Mucosa of rectum (tissue), 2 donors: ENCODE data around the gene SGK2.

Experiments used
- H3K27ac ChIP-seq, 2 donors: one replicate each; pipeline ENCODE4 v1.7.0; 2013; ENCODE audit warnings: inconsistent platforms in 2 of 2, low read depth in 2 of 2, low read length in 2 of 2
- H3K27me3 ChIP-seq, 2 donors: one replicate each; pipeline ENCODE4 v1.7.0; 2013; ENCODE audit warnings: low read length in 2 of 2; ENCODE audit not compliant: control insufficient read depth in 2 of 2, insufficient read depth in 2 of 2
- H3K36me3 ChIP-seq, 2 donors: one replicate each; pipeline ENCODE4 v1.7.0; 2013; ENCODE audit warnings: low read length in 2 of 2; ENCODE audit not compliant: control insufficient read depth in 2 of 2, insufficient read depth in 2 of 2
- H3K4me1 ChIP-seq, 2 donors: one replicate each; pipeline ENCODE4 v1.7.0; 2013; ENCODE audit warnings: low read length in 2 of 2, mild to moderate bottlenecking in 1 of 2; ENCODE audit not compliant: control insufficient read depth in 2 of 2, insufficient read depth in 2 of 2
- H3K4me3 ChIP-seq, 2 donors: one replicate each; pipeline ENCODE4 v1.7.0; 2013; ENCODE audit warnings: low read length in 2 of 2
- H3K9ac ChIP-seq, 2 donors: one replicate each; pipeline ENCODE4 v1.7.0; 2013; ENCODE audit warnings: low read length in 2 of 2, low read depth in 1 of 2, mild to moderate bottlenecking in 1 of 2
- H3K9me3 ChIP-seq, 2 donors: one replicate each; pipeline ENCODE4 v1.7.0; 2013; ENCODE audit warnings: low read length in 2 of 2; ENCODE audit not compliant: control insufficient read depth in 2 of 2
- donor health status: healthy.
- donor health status: Normal muscosa, but diverticular disease.

The SGK2 gene

GRCh38 chr20:43571310-43571709 lies 12.5 kb downstream of the SGK2 start:
- Histone ChIP-seq H3K4me1 (peaks cover 15 to 19% of the 10 kb centered on the region in 2 donors), H3K4me3 (no peak overlapping the region), H3K9me3 (no peaks in the 10 kb centered on the region), H3K27ac (no peak overlapping the region), H3K27me3 (no peaks in the 10 kb centered on the region), H3K36me3 (peaks cover 48 to 51% of the 10 kb centered on the region in 2 donors), H3K9ac (no peak overlapping the region)

- H3K4me3 ChIP-seq = no peak overlapping the region
- H3K4me1 ChIP-seq = peaks cover 15 to 19% of the 10 kb centered on the region in 2 donors
- no peak overlapping the region for H3K27ac ChIP-seq
- H3K9me3 ChIP-seq = no peaks in the 10 kb centered on the region
- no peak overlapping the region for H3K9ac ChIP-seq
- no peaks in the 10 kb centered on the region for H3K27me3 ChIP-seq
- peaks cover 49 to 51% of the 10 kb centered on the region in 2 donors for H3K36me3 ChIP-seq
These were observed 12.9 kb downstream of the SGK2 start for GRCh38 chr20:43571771-43572170.

- no peak overlapping the region for H3K4me3 ChIP-seq
- H3K36me3 ChIP-seq = peaks cover 43 to 51% of the 10 kb centered on the region in 2 donors
These were observed 14.1 kb downstream of the SGK2 start for GRCh38 chr20:43572891-43573290.

GRCh38 chr20:43576108-43576507 lies 17.3 kb downstream of the SGK2 start:
- no peak overlapping the region for H3K4me3 ChIP-seq
- H3K27ac ChIP-seq = no peak overlapping the region
- peaks cover 28 to 34% of the 10 kb centered on the region in 2 donors for H3K36me3 ChIP-seq

More at GRCh38 chr20:43572891-43573290, 14.1 kb downstream of the SGK2 start:
- Histone ChIP-seq H3K27ac (no peak overlapping the region), H3K27me3 (no peaks in the 10 kb centered on the region), H3K9me3 (no peaks in the 10 kb centered on the region), H3K4me1 (peaks cover 15 to 19% of the 10 kb centered on the region in 2 donors), H3K9ac (no peak overlapping the region)

GRCh38 chr20:43579861-43580793 lies 21.3 kb downstream of the SGK2 start:
- peaks cover 24 to 32% of the 10 kb centered on the region in 2 donors for H3K36me3 ChIP-seq
- H3K27ac ChIP-seq = peak overlapping the region; percentile 83 to 86
- H3K4me1 ChIP-seq = peaks cover 8 to 10% of the 10 kb centered on the region in 2 donors

More at GRCh38 chr20:43576108-43576507, 17.3 kb downstream of the SGK2 start:
- H3K4me1 ChIP-seq = peaks cover 8 to 10% of the 10 kb centered on the region in 2 donors
- H3K9me3 ChIP-seq = no peaks in the 10 kb centered on the region
- no peaks in the 10 kb centered on the region for H3K27me3 ChIP-seq
- no peak overlapping the region for H3K9ac ChIP-seq

GRCh38 chr20:43583133-43583864 lies 24.5 kb downstream of the SGK2 start:
- Histone ChIP-seq H3K36me3 (peaks cover 21 to 30% of the 10 kb centered on the region in 2 donors), H3K4me1 (peaks cover 8 to 10% of the 10 kb centered on the region in 2 donors), H3K27ac (no peak overlapping the region), H3K9ac (no peak overlapping the region), H3K9me3 (no peaks in the 10 kb centered on the region), H3K27me3 (no peaks in the 10 kb centered on the region), H3K4me3 (no peak overlapping the region)

More at GRCh38 chr20:43579861-43580793, 21.3 kb downstream of the SGK2 start:
- H3K4me3 ChIP-seq = peak overlapping the region in 1 of 2 donors; percentile 3
- H3K9me3 ChIP-seq = no peaks in the 10 kb centered on the region
- H3K9ac ChIP-seq = peak overlapping the region; percentile 24 to 28
- H3K27me3 ChIP-seq = no peaks in the 10 kb centered on the region

- Histone ChIP-seq H3K36me3 (peaks cover 21 to 27% of the 10 kb centered on the region in 2 donors), H3K9ac (no peak overlapping the region), H3K9me3 (no peaks in the 10 kb centered on the region), H3K27ac (no peak overlapping the region), H3K27me3 (no peaks in the 10 kb centered on the region), H3K4me1 (peaks cover 8 to 10% of the 10 kb centered on the region in 2 donors), H3K4me3 (no peak overlapping the region)
These were observed 25.2 kb downstream of the SGK2 start for GRCh38 chr20:43583982-43584432.

GRCh38 chr20:43584448-43585136 lies 25.8 kb downstream of the SGK2 start:
- Histone ChIP-seq H3K4me1 (peaks cover 3 to 4% of the 10 kb centered on the region in 2 donors), H3K27ac (no peak overlapping the region), H3K27me3 (no peaks in the 10 kb centered on the region)

GRCh38 chr20:43586641-43587040 lies 27.8 kb downstream of the SGK2 start:
- Histone ChIP-seq H3K9ac (peak overlapping the region in 1 of 2 donors; percentile 14), H3K9me3 (no peaks in the 10 kb centered on the region), H3K27ac (no peak overlapping the region), H3K27me3 (no peaks in the 10 kb centered on the region), H3K4me1 (peaks cover 11% of the 10 kb centered on the region in 2 donors), H3K4me3 (no peak overlapping the region), H3K36me3 (peaks cover 18 to 27% of the 10 kb centered on the region in 2 donors)

More at GRCh38 chr20:43584448-43585136, 25.8 kb downstream of the SGK2 start:
- H3K9ac ChIP-seq = no peak overlapping the region
- no peaks in the 10 kb centered on the region for H3K9me3 ChIP-seq
- peaks cover 21 to 27% of the 10 kb centered on the region in 2 donors for H3K36me3 ChIP-seq
- H3K4me3 ChIP-seq = no peak overlapping the region
